Trophoblast cell (in vitro differentiated cells and primary cell): ENCODE data around the gene LTF.

Experiments used
- DNase-seq, 2 donors: peaks; one replicate each; pipeline ENCODE4 v3.0.0-alpha.2; 2016
- H2AFZ ChIP-seq: 2 replicates; pipeline ENCODE4 v1.6.1; 2013; ENCODE audit warnings: low read length, moderate library complexity, mild to moderate bottlenecking; ENCODE audit not compliant: insufficient read depth, poor library complexity
- H2AK5ac ChIP-seq: 2 replicates; pipeline ENCODE4 v1.6.1; 2013; ENCODE audit warnings: mild to moderate bottlenecking, low read length
- H2BK120ac ChIP-seq: 2 replicates; pipeline ENCODE4 v1.6.1; 2013; ENCODE audit warnings: low read length, mild to moderate bottlenecking, moderate library complexity; ENCODE audit not compliant: insufficient read depth, poor library complexity
- H2BK12ac ChIP-seq: 2 replicates; pipeline ENCODE4 v1.6.1; 2013; ENCODE audit warnings: mild to moderate bottlenecking, low read length, moderate library complexity
- H2BK5ac ChIP-seq: 2 replicates; pipeline ENCODE4 v1.6.1; 2013; ENCODE audit warnings: low read length, low read depth, moderate library complexity, mild to moderate bottlenecking; ENCODE audit not compliant: poor library complexity
- H3K14ac ChIP-seq: 2 replicates; pipeline ENCODE4 v1.6.1; 2013; ENCODE audit warnings: mild to moderate bottlenecking, low read length
- H3K18ac ChIP-seq: 2 replicates; pipeline ENCODE4 v1.6.1; 2013; ENCODE audit warnings: mild to moderate bottlenecking, low read length
- H3K23ac ChIP-seq: 2 replicates; pipeline ENCODE4 v1.6.1; 2013; ENCODE audit warnings: low read length
- H3K27ac ChIP-seq: 2 replicates; pipeline ENCODE4 v1.5.1; 2013; ENCODE audit warnings: low read depth, mild to moderate bottlenecking, inconsistent platforms, low read length, moderate library complexity
- H3K27me3 ChIP-seq: 2 replicates; pipeline ENCODE4 v1.6.1; 2013; ENCODE audit warnings: inconsistent platforms, mild to moderate bottlenecking, low read length, moderate library complexity; ENCODE audit not compliant: insufficient read depth
- H3K36me3 ChIP-seq, 2 experiments: 1 replicate in 1 of 2; 2 replicates in 1 of 2; pipeline ENCODE4 v1.6.1; 2013; ENCODE audit warnings: low read length in 2 of 2, mild to moderate bottlenecking in 2 of 2, moderate library complexity in 1 of 2; ENCODE audit not compliant: insufficient read depth in 2 of 2, control insufficient read depth in 1 of 2
- H3K4ac ChIP-seq: 2 replicates; pipeline ENCODE4 v1.6.1; 2013; ENCODE audit warnings: low read depth, mild to moderate bottlenecking, low read length, moderate library complexity
- H3K4me1 ChIP-seq, 2 experiments: 1 replicate in 1 of 2; 2 replicates in 1 of 2; pipeline ENCODE4 v1.6.1; 2013; ENCODE audit warnings: low read length in 2 of 2, mild to moderate bottlenecking in 2 of 2, moderate library complexity in 1 of 2; ENCODE audit not compliant: insufficient read depth in 2 of 2, control insufficient read depth in 1 of 2
- H3K4me2 ChIP-seq: 2 replicates; pipeline ENCODE4 v1.6.1; 2013; ENCODE audit warnings: inconsistent platforms, mild to moderate bottlenecking, low read length, moderate library complexity
- H3K4me3 ChIP-seq: 2 replicates; pipeline ENCODE4 v1.5.1; 2013; ENCODE audit warnings: mild to moderate bottlenecking, low read depth, low read length, inconsistent platforms
- H3K79me1 ChIP-seq: one replicate; pipeline ENCODE4 v1.6.1; 2013; ENCODE audit warnings: low read length
- H3K79me2 ChIP-seq: 2 replicates; pipeline ENCODE4 v1.6.1; 2013; ENCODE audit warnings: low read length, mild to moderate bottlenecking; ENCODE audit not compliant: control insufficient read depth, insufficient read depth, poor library complexity
- H3K9ac ChIP-seq: 2 replicates; pipeline ENCODE4 v1.6.1; 2013; ENCODE audit warnings: mild to moderate bottlenecking, low read length
- H3K9me3 ChIP-seq: 2 replicates; pipeline ENCODE4 v1.6.1; 2013; ENCODE audit warnings: low read depth, mild to moderate bottlenecking, control low read depth, inconsistent platforms, low read length; ENCODE audit not compliant: insufficient read depth
- H4K12ac ChIP-seq: 2 replicates; pipeline ENCODE4 v1.6.1; 2013; ENCODE audit warnings: low read depth, mild to moderate bottlenecking, low read length, moderate library complexity
- H4K8ac ChIP-seq: 2 replicates; pipeline ENCODE4 v1.6.1; 2013; ENCODE audit warnings: low read depth, mild to moderate bottlenecking, low read length, moderate library complexity
- H4K91ac ChIP-seq: one replicate; pipeline ENCODE4 v1.6.1; 2013; ENCODE audit warnings: low read depth, mild to moderate bottlenecking, low read length, moderate library complexity
- WGBS: extraction: QIAGEN DNeasy Blood & Tissue Kit; methylation state at CpG from one replicate; pipeline ENCODE4 v1.1.7; 2013; ENCODE audit warnings: missing lambda C conversion rate; ENCODE audit not compliant: insufficient read length, insufficient coverage; ENCODE audit errors: extremely low coverage; 5-methylcytosine and 5-hydroxymethylcytosine counted together

LTF gene

GRCh38 chr3:46413951-46414350 lies 50.8 kb downstream of the LTF start:
- H3K27ac ChIP-seq = no peak overlapping the region
- H3K27me3 ChIP-seq = no peaks in the 10 kb centered on the region
- H2AFZ ChIP-seq = no peak overlapping the region
- H3K4me2 ChIP-seq = no peak overlapping the region
- H2BK5ac ChIP-seq = no peak overlapping the region
- no peak overlapping the region for H4K91ac ChIP-seq
- no CpG with 5 or more reads among the region's 5 CpGs for WGBS
- H3K36me3 ChIP-seq = no peaks in the 10 kb centered on the region
- H3K9ac ChIP-seq = no peak overlapping the region
- H3K9me3 ChIP-seq = no peaks in the 10 kb centered on the region
- no peak overlapping the region for H3K4me3 ChIP-seq
- H4K8ac ChIP-seq = no peak overlapping the region
- no peaks in the 10 kb centered on the region for H3K4me1 ChIP-seq
- H3K79me1 ChIP-seq = no peaks in the 10 kb centered on the region
- no peak overlapping the region for H2BK12ac ChIP-seq
- no peak overlapping the region for H2BK120ac ChIP-seq
- H2AK5ac ChIP-seq = no peak overlapping the region
- H3K23ac ChIP-seq = no peak overlapping the region
- no peak for DNase-seq
- no peak overlapping the region for H4K12ac ChIP-seq
- no peak overlapping the region for H3K4ac ChIP-seq
- H3K14ac ChIP-seq = no peak overlapping the region
- peaks cover 1% of the 10 kb centered on the region for H3K79me2 ChIP-seq
- H3K18ac ChIP-seq = no peak overlapping the region

DNA sequence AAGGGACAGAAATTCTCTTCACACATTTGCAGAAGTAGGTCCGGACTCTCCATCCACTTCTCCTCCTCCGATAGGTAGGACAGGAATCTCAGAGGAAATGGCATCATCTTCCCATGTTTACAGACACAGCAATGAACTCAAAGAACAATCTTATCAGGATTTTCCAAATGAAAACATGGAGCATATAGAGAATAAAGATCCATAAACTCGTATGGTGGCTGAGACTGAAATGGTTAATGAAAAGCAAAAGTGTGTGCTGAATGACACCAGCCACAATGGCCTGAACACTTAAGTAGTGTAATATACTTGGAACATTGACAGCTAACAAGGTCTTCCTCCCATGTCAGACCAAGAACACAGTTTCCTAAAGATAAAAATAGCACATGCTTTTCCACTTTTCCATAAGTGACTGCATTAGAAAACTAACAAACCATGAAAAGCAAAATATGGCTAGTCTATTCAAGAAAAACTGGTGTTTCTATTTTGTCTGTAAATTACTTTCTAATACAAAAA lies 51.9 kb downstream of the LTF start:
- Histone ChIP-seq H2AFZ (no peak overlapping the region), H2BK120ac (no peak overlapping the region), H3K18ac (no peak overlapping the region), H3K4me1 (no peaks in the 10 kb centered on the region), H4K91ac (no peak overlapping the region), H3K27me3 (no peaks in the 10 kb centered on the region), H3K79me2 (peaks cover 1% of the 10 kb centered on the region), H3K9me3 (no peaks in the 10 kb centered on the region), H3K23ac (no peak overlapping the region), H3K4me3 (no peak overlapping the region), H3K4me2 (no peak overlapping the region), H3K9ac (no peak overlapping the region), H3K79me1 (no peaks in the 10 kb centered on the region), H3K14ac (no peak overlapping the region), H3K4ac (no peak overlapping the region), H2BK12ac (no peak overlapping the region), H4K8ac (no peak overlapping the region), H2AK5ac (no peak overlapping the region), H3K36me3 (no peaks in the 10 kb centered on the region), H4K12ac (no peak overlapping the region), H2BK5ac (no peak overlapping the region), H3K27ac (no peak overlapping the region)
- WGBS = no CpG with 5 or more reads among the region's 3 CpGs
- no peak for DNase-seq

DNA sequence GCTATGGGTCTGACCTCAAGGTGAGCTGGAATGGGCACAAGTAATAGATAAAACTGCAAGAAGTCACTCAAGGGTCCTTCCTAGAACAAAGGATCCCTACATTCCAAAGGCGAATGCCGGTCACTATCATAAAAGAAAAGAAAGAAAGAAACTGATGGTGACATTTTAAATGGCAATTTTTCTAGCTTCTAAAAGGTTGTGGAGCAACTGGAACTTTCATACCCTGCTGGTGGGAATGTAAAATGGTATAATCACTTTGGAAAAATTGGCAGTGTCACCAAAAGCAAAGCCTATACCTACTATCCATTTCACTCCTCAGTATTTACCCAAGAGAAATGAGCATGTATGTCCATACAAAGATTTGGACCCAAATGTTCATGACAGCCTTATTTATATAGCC lies 53.4 kb downstream of the LTF start:
- Histone ChIP-seq H3K4ac (no peak overlapping the region), H4K8ac (no peak overlapping the region), H2BK120ac (no peak overlapping the region), H3K4me2 (no peak overlapping the region), H2AFZ (no peak overlapping the region), H4K91ac (no peak overlapping the region), H3K79me1 (no peaks in the 10 kb centered on the region), H2BK12ac (no peak overlapping the region), H3K4me3 (no peak overlapping the region), H2AK5ac (no peak overlapping the region), H3K18ac (no peak overlapping the region), H3K36me3 (no peaks in the 10 kb centered on the region), H4K12ac (no peak overlapping the region), H3K9me3 (no peaks in the 10 kb centered on the region), H2BK5ac (no peak overlapping the region), H3K9ac (no peak overlapping the region), H3K27ac (no peak overlapping the region), H3K79me2 (no peaks in the 10 kb centered on the region), H3K4me1 (peaks cover 0 to 2% of the 10 kb centered on the region in 2 experiments), H3K27me3 (no peaks in the 10 kb centered on the region), H3K14ac (no peak overlapping the region), H3K23ac (no peak overlapping the region)
- peak in 1 of 2 donors; percentile 25 for DNase-seq
- WGBS = no CpG with 5 or more reads among the region's 2 CpGs

DNA sequence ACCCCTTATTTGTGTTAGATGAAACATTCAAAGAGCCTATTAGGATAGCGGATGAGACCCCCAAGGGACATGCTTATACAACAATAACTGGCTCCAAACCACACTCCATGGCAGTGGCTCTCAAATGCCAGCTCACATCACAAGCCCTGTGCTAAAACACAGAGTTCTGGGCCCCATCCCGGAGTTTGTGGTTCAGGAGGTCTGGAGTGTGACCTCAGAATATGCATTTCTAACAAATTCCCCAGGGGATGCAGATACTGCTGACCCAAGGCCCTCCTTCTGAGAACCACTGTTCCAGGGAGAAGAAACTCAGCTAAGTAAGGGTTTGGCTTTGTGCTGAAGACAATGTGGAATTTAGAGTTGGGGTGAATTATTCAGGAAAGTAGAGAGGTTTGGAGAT lies 54.0 kb downstream of the LTF start:
- no peaks in the 10 kb centered on the region for H3K79me1 ChIP-seq
- no peak overlapping the region for H3K4me3 ChIP-seq
- no CpG with 5 or more reads among the region's 2 CpGs for WGBS
- no peak overlapping the region for H3K4me2 ChIP-seq
- no peak overlapping the region for H4K12ac ChIP-seq
- no peak overlapping the region for H3K14ac ChIP-seq
- no peaks in the 10 kb centered on the region for H3K79me2 ChIP-seq
- H3K36me3 ChIP-seq = no peaks in the 10 kb centered on the region
- peaks cover 0 to 2% of the 10 kb centered on the region in 2 experiments for H3K4me1 ChIP-seq
- no peak overlapping the region for H3K4ac ChIP-seq
- no peaks in the 10 kb centered on the region for H3K27me3 ChIP-seq
- no peak overlapping the region for H3K27ac ChIP-seq
- H3K18ac ChIP-seq = no peak overlapping the region
- H2BK5ac ChIP-seq = no peak overlapping the region
- H2AK5ac ChIP-seq = no peak overlapping the region
- no peak overlapping the region for H2BK12ac ChIP-seq
- no peak for DNase-seq
- no peak overlapping the region for H4K8ac ChIP-seq
- H2AFZ ChIP-seq = no peak overlapping the region
- no peak overlapping the region for H3K23ac ChIP-seq
- H3K9me3 ChIP-seq = no peaks in the 10 kb centered on the region
- H3K9ac ChIP-seq = no peak overlapping the region
- H2BK120ac ChIP-seq = no peak overlapping the region
- no peak overlapping the region for H4K91ac ChIP-seq
